Endothelial cell (in vitro differentiated cells): ENCODE data around the gene GZF1. TPM values are rescaled to one million over a fixed set of nuclear protein-coding genes. Genes with fewer than 3 reads are reported as not detected.

ENCODE experiments used
- DNase-seq: peaks from one replicate; pipeline ENCODE4 v3.0.0; 2021; ENCODE audit warnings: low spot score
- H3K27ac Mint-ChIP-seq: one replicate; pipeline ENCODE4 v1.8.0; 2021; ENCODE audit warnings: mixed read lengths, inconsistent platforms; ENCODE audit not compliant: unreplicated experiment
- H3K27me3 Mint-ChIP-seq: one replicate; pipeline ENCODE4 v1.8.0; 2021; ENCODE audit warnings: mild to moderate bottlenecking, moderate library complexity, mixed read lengths, inconsistent platforms; ENCODE audit not compliant: unreplicated experiment
- H3K36me3 Mint-ChIP-seq: one replicate; pipeline ENCODE4 v1.8.0; 2021; ENCODE audit warnings: mild to moderate bottlenecking, low read depth, mixed read lengths, inconsistent platforms; ENCODE audit not compliant: unreplicated experiment
- H3K4me1 Mint-ChIP-seq: one replicate; pipeline ENCODE4 v1.8.0; 2021; ENCODE audit warnings: mild to moderate bottlenecking, mixed read lengths, inconsistent platforms; ENCODE audit not compliant: unreplicated experiment
- H3K4me3 Mint-ChIP-seq: one replicate; pipeline ENCODE4 v1.8.0; 2021; ENCODE audit warnings: mild to moderate bottlenecking, mixed read lengths, inconsistent platforms; ENCODE audit not compliant: unreplicated experiment
- H3K9me3 Mint-ChIP-seq: one replicate; pipeline ENCODE4 v1.8.0; 2021; ENCODE audit warnings: mixed read lengths, inconsistent platforms; ENCODE audit not compliant: unreplicated experiment
- CTCF ChIP-seq: fragments of 200-600 bp; sonication (generic); IDR thresholded peaks from one replicate; pipeline ENCODE4 v1.5.0; 2021; ENCODE audit warnings: antibody characterized with exemption; ENCODE audit not compliant: unreplicated experiment
- total RNA-seq: library from RNA; stranded (reverse); fragmentation: NEBNext Ultra II Directional; extraction: Animal tissue kit (Norgen Biotek cat#: 25700); gene quantifications from one replicate; pipeline ENCODE4 v1.2.1, GENCODE V29; 2021; ENCODE audit not compliant: unreplicated experiment

GZF1 gene
- total RNA-seq, 1 donor from 2014 or later = 9.6 TPM

- Mint-ChIP-seq H3K27me3 (no peaks in the 10 kb centered on the region), H3K9me3 (no peaks in the 10 kb centered on the region), H3K27ac (peak overlapping the region; percentile 78), H3K36me3 (peaks cover 5% of the 10 kb centered on the region), H3K4me3 (peak overlapping the region; percentile 90), H3K4me1 (peaks cover 18% of the 10 kb centered on the region)
- no peak for TF ChIP-seq CTCF
- DNase-seq = no peak
Measured at GRCh38 chr20:23419995-23420901, 58.3 kb downstream of the GZF1 start.

- H3K27me3 Mint-ChIP-seq = no peaks in the 10 kb centered on the region
- H3K4me3 Mint-ChIP-seq = peak within 1 kb of the TSS; percentile 90
- TF ChIP-seq CTCF = peak; percentile 29
- DNase-seq = peak; percentile 95
- H3K9me3 Mint-ChIP-seq = no peaks in the 10 kb centered on the region
- peak within 1 kb of the TSS; percentile 73 for H3K27ac Mint-ChIP-seq
- H3K36me3 Mint-ChIP-seq = peaks cover 5% of the 10 kb centered on the region
- peaks cover 18% of the 10 kb centered on the region for H3K4me1 Mint-ChIP-seq
Measured at GRCh38 chr20:23420943-23421931, 59.3 kb downstream of the GZF1 start, which contains the start of gene NAPB. TSS of gene NAPB (minus strand) at chr20:23421488. CDS start at chr20:23421402, 86 bp downstream.

Other genes starting within 250 kb of the GZF1 start
- gene NXT1, start 11.4 kb upstream of the GZF1 start, total RNA-seq = 24.5 TPM
- gene NAPB, start 59.3 kb downstream of the GZF1 start, total RNA-seq = 9.6 TPM
- gene CSTL1, start 77.5 kb downstream of the GZF1 start, total RNA-seq = not detected
- gene CST11, start 90.7 kb downstream of the GZF1 start, total RNA-seq = not detected
- not detected for gene CST8, start 128.9 kb downstream of the GZF1 start, total RNA-seq
- gene CST9L, start 206.3 kb downstream of the GZF1 start, total RNA-seq = not detected
- not detected for gene CST9, start 243.7 kb downstream of the GZF1 start, total RNA-seq